ENCODE measurements around the gene ELL2. TPM values are rescaled to one million over a fixed set of nuclear protein-coding genes. Genes with fewer than 3 reads are reported as not detected.

Gene ELL2
- total and polyA plus RNA-seq, 2 donors (not counting 1 experiment from before 2014, with no cell fraction given) = 7.2 to 27.0 TPM

- H3K27ac Mint-ChIP-seq = no peak overlapping the region
- H3K4me2 ChIP-seq (replicated peaks; ENCODE audit: low read depth, low read length, poor library complexity, severe bottlenecking) = no peak overlapping the region
- DNase-seq (no peak), ATAC-seq (ENCODE audit: low read depth) (no peak)
- H2AFZ ChIP-seq (ENCODE audit: insufficient read depth, low read depth, low read length, poor library complexity, severe bottlenecking) = no peak overlapping the region
- H3K27me3 ChIP-seq (replicated peaks in 1 of 4; ENCODE audit: control extremely low read depth in 1 of 4, control insufficient read depth in 3 of 4, insufficient read depth in 4 of 4, low read length in 3 of 4) = no peaks in the 10 kb centered on the region
- H3K9ac ChIP-seq (ENCODE audit: low read length) = no peak overlapping the region
- no peak for TF ChIP-seq CTCF (IDR thresholded peaks at IDR 0.05)
- no peak for TF ChIP-seq EZH2 (IDR thresholded peaks at IDR 0.05; ENCODE audit: borderline replicate concordance, insufficient read depth, low read depth, low read length, poor library complexity, severe bottlenecking)
- intact Hi-C loops (cut with micrococcal nuclease) = no loop called here
- peaks cover 0 to 3% of the 10 kb centered on the region in 2 experiments for H3K36me3 ChIP-seq (replicated peaks in 1 of 2; ENCODE audit: control extremely low read depth in 1 of 2, control insufficient read depth in 1 of 2, extremely low read depth in 1 of 2, insufficient read depth in 2 of 2, low read length in 1 of 2)
- no peaks in the 10 kb centered on the region for H3K9me3 ChIP-seq (ENCODE audit: control extremely low read depth in 1 of 3, control insufficient read depth in 2 of 3, insufficient read depth in 1 of 3, low read length in 2 of 3)
- H3K4me1 ChIP-seq (ENCODE audit: control insufficient read depth in 2 of 2, insufficient read depth in 2 of 2, low read length in 2 of 2) = no peaks in the 10 kb centered on the region
- peaks cover under 1% of the 10 kb centered on the region for H3K79me2 ChIP-seq (ENCODE audit: control insufficient read depth, insufficient read depth, low read length)
- no peaks in the 10 kb centered on the region for H3K27me3 Mint-ChIP-seq
- no peak overlapping the region for H3K4me3 ChIP-seq (ENCODE audit: control extremely low read depth in 1 of 5, extremely low read depth in 1 of 5, insufficient read depth in 1 of 5, low read depth in 2 of 5, low read length in 4 of 5)
- H3K4me1 Mint-ChIP-seq = peaks cover 2% of the 10 kb centered on the region
- no peak overlapping the region for H3K4me3 Mint-ChIP-seq
- no peaks in the 10 kb centered on the region for H3K9me3 Mint-ChIP-seq (ENCODE audit: insufficient read depth)
- H3K27ac ChIP-seq (ENCODE audit: low read length in 2 of 2) = no peak overlapping the region
- no CpG with 5 or more reads among the region's 1 CpG for WGBS (ENCODE audit: insufficient coverage)
- ChIA-PET CTCF (no interaction called here), POLR2A (no interaction called here)
- peaks cover 2% of the 10 kb centered on the region for H4K20me1 ChIP-seq (ENCODE audit: control insufficient read depth, insufficient read depth, low read length, poor library complexity, severe bottlenecking)
Observed at GRCh38 chr5:95939465-95939864, 22.2 kb downstream of the ELL2 start.

GRCh38 chr5:95938766-95939165, 22.9 kb downstream of the ELL2 start:
- H3K36me3 ChIP-seq (replicated peaks in 1 of 2; ENCODE audit: control extremely low read depth in 1 of 2, control insufficient read depth in 1 of 2, extremely low read depth in 1 of 2, insufficient read depth in 2 of 2, low read length in 1 of 2) = peaks cover 0 to 3% of the 10 kb centered on the region in 2 experiments
- DNase-seq (no peak), ATAC-seq (ENCODE audit: low read depth) (no peak)
- no peaks in the 10 kb centered on the region for H3K79me2 ChIP-seq (ENCODE audit: control insufficient read depth, insufficient read depth, low read length)
- intact Hi-C loops (cut with micrococcal nuclease) = no loop called here
- H2AFZ ChIP-seq (ENCODE audit: insufficient read depth, low read depth, low read length, poor library complexity, severe bottlenecking) = no peak overlapping the region
- H3K4me2 ChIP-seq (replicated peaks; ENCODE audit: low read depth, low read length, poor library complexity, severe bottlenecking) = no peak overlapping the region
- H3K27me3 Mint-ChIP-seq = no peaks in the 10 kb centered on the region
- no peaks in the 10 kb centered on the region for H3K4me1 ChIP-seq (ENCODE audit: control insufficient read depth in 2 of 2, insufficient read depth in 2 of 2, low read length in 2 of 2)
- H3K27ac Mint-ChIP-seq = no peak overlapping the region
- ChIA-PET POLR2A (no interaction called here), CTCF (no interaction called here)
- H3K27me3 ChIP-seq (replicated peaks in 1 of 4; ENCODE audit: control extremely low read depth in 1 of 4, control insufficient read depth in 3 of 4, insufficient read depth in 4 of 4, low read length in 3 of 4) = no peaks in the 10 kb centered on the region
- no peak overlapping the region for H3K4me3 Mint-ChIP-seq
- H3K9me3 ChIP-seq (ENCODE audit: control extremely low read depth in 1 of 3, control insufficient read depth in 2 of 3, insufficient read depth in 1 of 3, low read length in 2 of 3) = no peaks in the 10 kb centered on the region
- TF ChIP-seq EZH2 (IDR thresholded peaks at IDR 0.05; ENCODE audit: borderline replicate concordance, insufficient read depth, low read depth, low read length, poor library complexity, severe bottlenecking) (no peak), CTCF (IDR thresholded peaks at IDR 0.05) (no peak)
- 80% methylated on average over 1 of the region's 1 CpG for WGBS (ENCODE audit: insufficient coverage)
- H3K4me1 Mint-ChIP-seq = peaks cover 5% of the 10 kb centered on the region
- no peak overlapping the region for H3K27ac ChIP-seq (ENCODE audit: low read length in 2 of 2)
- no peak overlapping the region for H3K9ac ChIP-seq (ENCODE audit: low read length)
- H3K9me3 Mint-ChIP-seq (ENCODE audit: insufficient read depth) = no peaks in the 10 kb centered on the region
- no peaks in the 10 kb centered on the region for H4K20me1 ChIP-seq (ENCODE audit: control insufficient read depth, insufficient read depth, low read length, poor library complexity, severe bottlenecking)
- no peak overlapping the region for H3K4me3 ChIP-seq (ENCODE audit: control extremely low read depth in 1 of 5, extremely low read depth in 1 of 5, insufficient read depth in 1 of 5, low read depth in 2 of 5, low read length in 4 of 5)
